Fibroblast of lung (primary cell): ENCODE data around the gene GLDC.

Experiments
- CTCF ChIP-seq, 2 donors: IDR thresholded peaks in 1 of 2; conservative IDR thresholded peaks in 1 of 2; 1 replicate in 1 of 2; 2 replicates in 1 of 2; pipeline ENCODE4 v1.5.1; 2011 to 2012; ENCODE audit warnings: low read length in 2 of 2, control low read depth in 1 of 2, inconsistent platforms in 1 of 2, low read depth in 1 of 2, mild to moderate bottlenecking in 1 of 2
- EZH2 ChIP-seq: IDR thresholded peaks from 2 replicates; pipeline ENCODE4 v1.5.1; 2012; ENCODE audit warnings: low read length, control low read depth, mild to moderate bottlenecking; ENCODE audit errors: missing control alignments

- TF ChIP-seq CTCF (conservative IDR thresholded peaks at IDR 0.05 in 1 of 2, IDR thresholded peaks at IDR 0.05 in 1 of 2; ENCODE audit: low read depth in 1 of 2, low read length in 2 of 2) = no peak
- no peak for TF ChIP-seq EZH2
Measured at GRCh38 chr9:6692433-6692832, 46.9 kb upstream of the GLDC start.
